SU-DHL-6 (cell line): ENCODE measurements around the gene GFOD1.

ENCODE experiments used
- EZH2phosphoT487 ChIP-seq: fragments of 200-600 bp; sonication (generic), shearing (Covaris generic); conservative IDR thresholded peaks from 2 replicates; pipeline ENCODE4 v1.6.1; 2018; ENCODE audit warnings: mild to moderate bottlenecking, antibody characterized with exemption, low read length, moderate library complexity, mixed read lengths
- TF ChIP-seq, protein P1 (sequence below): fragments of 200-600 bp; sonication (generic); IDR thresholded peaks from one replicate; pipeline ENCODE4 v1.5.1; 2017; ENCODE audit warnings: antibody characterized with exemption, mild to moderate bottlenecking, low read length, moderate library complexity; ENCODE audit not compliant: insufficient read depth, poor library complexity, severe bottlenecking

DNA sequence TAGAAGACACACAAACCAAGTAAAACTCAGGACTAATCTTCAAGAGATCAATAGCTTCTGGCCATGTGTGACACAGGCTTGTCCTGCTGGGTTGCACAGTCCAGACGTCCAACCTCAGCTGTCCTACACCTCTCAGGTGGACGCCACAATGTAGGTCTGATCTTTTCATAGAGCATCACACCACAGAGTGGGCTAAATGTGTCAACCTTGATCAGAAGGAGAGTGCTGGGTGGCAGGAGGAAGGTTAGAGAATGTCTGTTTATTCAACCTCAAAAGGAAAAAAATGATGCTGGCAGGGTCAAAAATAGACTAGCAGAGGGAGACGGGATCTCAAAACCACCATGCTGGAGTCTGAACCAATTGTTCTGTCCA, 41.7 kb downstream of the GFOD1 start:
- TF ChIP-seq, protein P1, sequence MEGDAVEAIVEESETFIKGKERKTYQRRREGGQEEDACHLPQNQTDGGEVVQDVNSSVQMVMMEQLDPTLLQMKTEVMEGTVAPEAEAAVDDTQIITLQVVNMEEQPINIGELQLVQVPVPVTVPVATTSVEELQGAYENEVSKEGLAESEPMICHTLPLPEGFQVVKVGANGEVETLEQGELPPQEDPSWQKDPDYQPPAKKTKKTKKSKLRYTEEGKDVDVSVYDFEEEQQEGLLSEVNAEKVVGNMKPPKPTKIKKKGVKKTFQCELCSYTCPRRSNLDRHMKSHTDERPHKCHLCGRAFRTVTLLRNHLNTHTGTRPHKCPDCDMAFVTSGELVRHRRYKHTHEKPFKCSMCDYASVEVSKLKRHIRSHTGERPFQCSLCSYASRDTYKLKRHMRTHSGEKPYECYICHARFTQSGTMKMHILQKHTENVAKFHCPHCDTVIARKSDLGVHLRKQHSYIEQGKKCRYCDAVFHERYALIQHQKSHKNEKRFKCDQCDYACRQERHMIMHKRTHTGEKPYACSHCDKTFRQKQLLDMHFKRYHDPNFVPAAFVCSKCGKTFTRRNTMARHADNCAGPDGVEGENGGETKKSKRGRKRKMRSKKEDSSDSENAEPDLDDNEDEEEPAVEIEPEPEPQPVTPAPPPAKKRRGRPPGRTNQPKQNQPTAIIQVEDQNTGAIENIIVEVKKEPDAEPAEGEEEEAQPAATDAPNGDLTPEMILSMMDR = no peak
- TF ChIP-seq EZH2phosphoT487 = no peak
